NCI-H524 (cell line): ENCODE measurements around the gene CBX8.

Source experiments
- DNase-seq, 2 experiments: peaks; one replicate each; lab custom pipeline; 2025; lab: John Stamatoyannopoulos, UW

The CBX8 gene

GRCh38 chr17:79796763-79797491 is at the start of gene CBX8:
TSS of gene CBX8 (minus strand) at chr17:79797077. CDS start at chr17:79796998, 79 bp downstream.
- DNase-seq = peak; percentile 100

DNA sequence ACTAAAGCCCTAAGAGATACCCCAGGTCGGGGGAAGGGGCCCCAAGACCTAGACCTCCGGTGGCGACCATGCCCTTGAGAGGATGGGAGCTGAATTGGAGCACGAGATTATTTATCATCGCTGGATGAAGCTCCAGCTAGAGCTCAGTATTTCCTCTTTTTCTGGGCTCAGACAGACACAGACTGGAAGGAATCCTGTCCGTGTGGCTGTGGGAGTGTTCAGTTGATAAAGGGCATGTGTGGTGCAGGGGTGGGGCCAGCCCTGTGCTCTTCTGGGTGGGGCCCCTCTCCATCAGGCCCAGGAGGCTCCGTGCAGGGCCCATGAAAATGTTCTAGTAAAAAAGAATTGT is 48.7 kb upstream of the CBX8 start:
- DNase-seq = no peak

DNA sequence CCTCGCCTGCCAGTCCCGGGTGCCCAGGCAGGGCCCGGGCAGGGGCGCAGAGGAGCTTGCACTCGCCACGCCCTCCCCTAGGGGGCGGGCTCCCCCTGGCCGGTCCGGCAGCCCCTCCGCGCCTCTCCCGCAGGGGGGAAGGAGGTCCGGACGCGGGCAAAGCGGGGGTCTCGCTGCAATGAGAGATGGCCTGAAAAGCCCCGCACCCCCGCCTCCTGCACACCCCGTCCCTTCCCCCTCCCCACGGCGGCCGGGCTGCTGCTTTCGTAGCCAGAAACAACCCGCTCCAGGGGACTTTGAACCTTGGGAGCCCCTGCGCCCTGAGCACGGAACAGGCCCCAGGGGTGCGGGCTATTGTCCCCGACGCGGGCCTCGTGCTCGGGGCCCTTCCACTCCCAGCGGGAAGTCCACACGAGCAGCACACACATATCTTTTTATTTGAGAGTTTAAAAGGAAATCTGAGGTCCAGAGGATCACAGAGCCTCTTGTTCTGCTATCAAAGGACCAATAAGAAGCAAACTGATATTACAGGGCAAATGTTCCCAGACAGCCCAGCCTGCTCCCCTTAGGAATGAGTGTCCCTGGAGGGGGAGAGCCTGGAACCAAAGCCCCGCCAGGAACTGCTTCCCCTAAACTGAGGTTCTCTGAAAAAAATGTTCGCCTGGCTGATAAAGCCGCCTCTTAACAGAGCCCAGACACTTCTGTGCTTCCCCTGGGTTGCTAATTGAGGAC is 48.2 kb upstream of the CBX8 start:
- DNase-seq = peak; percentile 34 to 59

GRCh38 chr17:79843816-79844800 is 47.2 kb upstream of the CBX8 start:
- DNase-seq = peak in 1 of 2 experiments; percentile 58

DNA sequence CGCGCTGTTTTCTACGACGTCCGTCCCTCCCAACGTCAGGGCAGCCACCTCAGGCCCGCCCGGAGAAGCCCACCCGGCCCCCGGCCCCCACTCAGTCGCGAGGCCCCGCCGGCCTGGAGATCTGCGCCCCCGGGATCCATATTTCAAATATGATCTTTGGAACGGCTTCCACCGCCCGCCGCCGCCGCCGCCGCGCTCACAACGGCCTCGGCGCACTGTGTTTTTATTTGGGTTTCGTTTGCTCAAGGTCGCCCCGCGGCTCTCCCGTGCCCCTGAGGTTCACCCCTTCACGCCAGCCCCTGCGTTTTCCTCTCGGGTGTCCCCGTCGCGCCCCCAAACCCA is 46.6 kb upstream of the CBX8 start:
- no peak for DNase-seq

GRCh38 chr17:79842656-79843473 is 46.0 kb upstream of the CBX8 start:
- DNase-seq = peak; percentile 74 to 76

GRCh38 chr17:79842136-79842655 is 45.3 kb upstream of the CBX8 start:
- no peak for DNase-seq

DNA sequence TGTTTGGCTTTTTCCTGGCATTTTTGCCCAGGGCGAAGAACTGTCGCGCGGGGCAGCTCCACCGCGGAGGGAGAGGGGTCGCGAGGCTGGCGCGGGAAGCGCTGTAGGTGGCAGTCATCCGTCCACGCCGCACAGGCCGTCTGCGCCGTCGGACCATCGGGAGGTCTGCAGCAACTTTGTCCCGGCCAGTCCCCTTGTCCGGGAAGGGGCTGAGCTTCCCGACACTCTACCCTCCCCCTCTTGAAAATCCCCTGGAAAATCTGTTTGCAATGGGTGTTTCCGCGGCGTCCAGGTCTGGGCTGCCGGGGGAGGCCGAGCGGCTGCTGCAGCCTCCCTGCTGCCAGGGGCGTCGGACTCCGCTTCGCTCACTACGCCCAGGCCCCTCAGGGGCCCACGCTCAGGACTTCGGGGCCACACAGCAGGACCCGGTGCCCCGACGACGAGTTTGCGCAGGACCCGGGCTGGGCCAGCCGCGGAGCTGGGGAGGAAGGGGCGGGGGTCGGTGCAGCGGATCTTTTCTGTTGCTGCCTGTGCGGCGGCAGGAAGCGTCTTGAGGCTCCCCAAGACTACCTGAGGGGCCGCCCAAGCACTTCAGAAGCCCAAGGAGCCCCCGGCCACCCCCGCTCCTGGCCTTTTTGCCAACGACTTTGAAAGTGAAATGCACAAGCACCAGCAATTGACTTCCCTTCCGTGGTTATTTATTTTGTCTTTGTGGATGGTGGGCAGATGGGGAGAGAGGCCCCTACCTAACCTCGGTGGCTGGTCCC is 44.7 kb upstream of the CBX8 start:
- peak in 1 of 2 experiments; percentile 63 for DNase-seq

- DNase-seq = no peak
Measured at GRCh38 chr17:79840989-79841286, 44.1 kb upstream of the CBX8 start.

GRCh38 chr17:79840269-79840988 is 43.6 kb upstream of the CBX8 start:
- DNase-seq = peak; percentile 49 to 77

- DNase-seq = peak; percentile 92 to 97
Measured at GRCh38 chr17:79839356-79840268, 42.7 kb upstream of the CBX8 start, which contains the start of gene CBX4. TSS of gene CBX4 (minus strand) at chr17:79839440. CDS start at chr17:79839251, 189 bp downstream.

GRCh38 chr17:79838522-79839274 is 41.8 kb upstream of the CBX8 start:
- peak; percentile 80 to 81 for DNase-seq

GRCh38 chr17:79837888-79838521 is 41.1 kb upstream of the CBX8 start:
- DNase-seq = no peak

GRCh38 chr17:79836972-79837887 is 40.4 kb upstream of the CBX8 start:
- DNase-seq = no peak

- no peak for DNase-seq
Measured at GRCh38 chr17:79836510-79836971, 39.7 kb upstream of the CBX8 start.

DNA sequence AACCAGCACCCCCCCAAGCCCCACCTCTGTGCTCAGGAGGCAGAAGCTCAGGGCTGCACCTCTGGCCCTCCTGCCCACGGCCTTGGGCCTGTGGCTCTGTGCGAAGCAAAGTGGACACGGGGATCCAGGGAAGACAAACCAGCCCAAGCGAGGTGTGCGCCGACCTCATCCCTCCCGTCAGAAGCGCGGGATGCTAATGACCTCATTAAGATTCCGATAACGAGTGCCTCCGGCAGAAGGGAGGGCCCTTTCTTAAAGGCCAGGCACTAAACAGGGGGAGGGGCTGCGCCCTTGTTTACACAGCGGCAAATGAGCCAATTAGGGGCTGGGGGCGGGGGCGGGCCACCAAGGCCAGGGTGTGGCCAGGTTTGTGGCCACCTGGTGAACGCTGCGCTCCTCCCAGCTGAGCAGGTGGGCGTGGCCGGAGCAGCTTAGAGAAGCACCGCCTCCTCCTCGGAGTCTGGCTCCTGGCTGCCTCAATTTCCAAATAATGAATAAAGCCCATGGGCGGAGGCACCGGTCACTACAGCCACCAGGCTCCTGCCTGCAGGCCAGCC is 39.2 kb upstream of the CBX8 start:
- no peak for DNase-seq
